Measurements from ENCODE around the gene ARHGAP10.

ARHGAP10 gene

DNA sequence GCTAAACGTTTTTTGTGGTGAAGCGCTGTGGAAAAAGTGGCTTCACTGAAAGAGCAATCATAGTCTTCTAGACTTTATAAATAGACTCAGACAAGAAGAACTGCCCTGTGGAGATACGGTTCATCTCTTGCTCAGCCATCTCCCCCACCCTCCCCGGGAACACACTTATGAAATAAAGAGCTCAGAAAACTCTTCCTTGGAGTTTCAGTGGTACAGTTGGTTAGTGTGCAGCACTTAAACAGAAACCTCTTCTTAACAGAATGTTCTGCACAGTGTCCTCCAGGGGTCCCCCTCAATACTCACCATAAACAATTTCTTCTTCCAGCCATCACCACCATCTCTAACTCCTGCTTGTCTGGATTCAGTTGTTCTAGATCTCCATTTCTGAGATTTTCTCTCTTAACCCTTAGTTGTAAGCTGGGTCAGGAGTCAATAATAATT lies 313.0 kb downstream of the ARHGAP10 start:
- TF ChIP-seq, protein P1, sequence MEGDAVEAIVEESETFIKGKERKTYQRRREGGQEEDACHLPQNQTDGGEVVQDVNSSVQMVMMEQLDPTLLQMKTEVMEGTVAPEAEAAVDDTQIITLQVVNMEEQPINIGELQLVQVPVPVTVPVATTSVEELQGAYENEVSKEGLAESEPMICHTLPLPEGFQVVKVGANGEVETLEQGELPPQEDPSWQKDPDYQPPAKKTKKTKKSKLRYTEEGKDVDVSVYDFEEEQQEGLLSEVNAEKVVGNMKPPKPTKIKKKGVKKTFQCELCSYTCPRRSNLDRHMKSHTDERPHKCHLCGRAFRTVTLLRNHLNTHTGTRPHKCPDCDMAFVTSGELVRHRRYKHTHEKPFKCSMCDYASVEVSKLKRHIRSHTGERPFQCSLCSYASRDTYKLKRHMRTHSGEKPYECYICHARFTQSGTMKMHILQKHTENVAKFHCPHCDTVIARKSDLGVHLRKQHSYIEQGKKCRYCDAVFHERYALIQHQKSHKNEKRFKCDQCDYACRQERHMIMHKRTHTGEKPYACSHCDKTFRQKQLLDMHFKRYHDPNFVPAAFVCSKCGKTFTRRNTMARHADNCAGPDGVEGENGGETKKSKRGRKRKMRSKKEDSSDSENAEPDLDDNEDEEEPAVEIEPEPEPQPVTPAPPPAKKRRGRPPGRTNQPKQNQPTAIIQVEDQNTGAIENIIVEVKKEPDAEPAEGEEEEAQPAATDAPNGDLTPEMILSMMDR (IDR thresholded peaks at IDR 0.05; ENCODE audit: control extremely low read depth, extremely low read depth, low read depth, missing control alignments) = peak; percentile 13
- DNase-seq (ENCODE audit: extremely low spot score) = peak; percentile 46
- CTCF ChIA-PET = interaction anchor here (0.7 to 3.2 kb wide), 10 partner anchors 8 to 114 kb away, joined by 3 to 15 read pairs (median 4); no protein-coding TSS in a partner anchor
- POLR2A ChIA-PET = interaction anchor here (1.0 kb wide), 1 partner anchor 12 kb away, joined by 3 read pairs; no protein-coding TSS in a partner anchor

DNA sequence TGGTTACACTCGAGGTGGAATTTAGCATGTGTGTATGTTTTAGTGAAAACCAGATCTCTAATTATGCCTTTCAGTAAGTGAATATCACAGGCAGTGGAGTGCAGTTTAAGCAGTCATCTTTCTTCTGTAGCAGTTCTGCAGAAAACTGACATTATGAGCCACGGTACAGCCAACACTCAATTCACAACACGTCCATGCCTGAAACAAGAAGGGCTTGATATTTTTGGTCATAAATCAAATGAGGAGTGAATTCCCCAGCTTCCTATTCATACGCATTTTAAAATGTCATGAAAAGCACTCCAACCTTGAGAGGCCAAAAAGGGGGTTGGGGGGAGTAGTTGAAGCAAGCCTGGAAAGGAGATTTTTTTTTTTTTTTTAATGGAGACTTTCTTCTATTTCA lies 316.7 kb downstream of the ARHGAP10 start:
- TF ChIP-seq, protein P1 (IDR thresholded peaks at IDR 0.05; ENCODE audit: control extremely low read depth, extremely low read depth, low read depth, missing control alignments) = no peak
- CTCF ChIA-PET = interaction anchor here (1.4 kb wide), 1 partner anchor 12 kb away, joined by 3 read pairs; no protein-coding TSS in a partner anchor
- no peak for DNase-seq (ENCODE audit: extremely low spot score)
- POLR2A ChIA-PET = no interaction called here

DNA sequence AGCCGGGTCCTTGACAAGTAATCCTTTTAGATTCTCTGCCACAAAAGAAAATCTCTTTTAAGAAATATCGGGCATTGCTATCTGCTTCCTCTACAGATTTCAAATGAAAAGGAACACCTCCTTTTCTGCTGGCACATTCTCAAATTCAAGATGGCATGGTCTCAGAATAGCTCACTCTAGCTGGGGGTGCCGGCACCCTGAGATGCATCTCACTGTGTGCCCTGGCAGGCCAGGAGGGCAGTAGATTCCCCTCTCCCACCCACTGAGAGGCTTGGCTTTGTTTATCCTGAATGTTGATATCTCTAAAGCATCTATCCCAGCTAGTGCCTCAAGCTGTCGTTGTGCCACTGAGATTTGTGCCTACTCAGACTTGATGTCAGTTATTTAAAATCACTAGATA lies 319.5 kb downstream of the ARHGAP10 start:
- ChIA-PET POLR2A (no interaction called here), CTCF (interaction anchor here (0.7 kb wide), 1 partner anchor 10 kb away, joined by 3 read pairs; no protein-coding TSS in a partner anchor)
- DNase-seq (ENCODE audit: extremely low spot score) = no peak
- TF ChIP-seq, protein P1 (IDR thresholded peaks at IDR 0.05; ENCODE audit: control extremely low read depth, extremely low read depth, low read depth, missing control alignments) = no peak

DNA sequence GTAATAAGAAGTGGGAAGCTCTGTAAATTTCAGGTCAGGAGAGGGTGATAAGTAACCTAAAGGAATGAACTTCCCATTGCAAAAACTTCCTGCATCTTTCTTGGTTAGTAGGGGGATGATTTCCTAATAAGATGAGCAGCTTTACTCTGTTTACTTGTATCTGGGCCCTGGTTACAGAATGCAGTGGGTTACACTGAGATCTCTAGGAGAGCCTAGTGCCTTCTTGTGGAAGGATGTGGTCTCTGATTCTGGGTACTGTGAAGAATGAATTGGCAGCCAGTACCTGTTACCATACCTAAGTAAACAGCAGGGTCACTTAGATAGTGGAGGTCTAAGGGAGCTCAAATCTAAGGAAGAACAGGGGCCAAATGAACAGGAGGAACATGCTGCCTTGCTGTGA lies 320.6 kb downstream of the ARHGAP10 start:
- CTCF ChIA-PET = interaction anchor here (1.2 to 1.6 kb wide), 2 partner anchors 8 to 15 kb away, joined by 3 to 4 read pairs; no protein-coding TSS in a partner anchor
- POLR2A ChIA-PET = no interaction called here
- DNase-seq (ENCODE audit: extremely low spot score) = no peak
- TF ChIP-seq, protein P1 (IDR thresholded peaks at IDR 0.05; ENCODE audit: control extremely low read depth, extremely low read depth, low read depth, missing control alignments) = no peak

DNA sequence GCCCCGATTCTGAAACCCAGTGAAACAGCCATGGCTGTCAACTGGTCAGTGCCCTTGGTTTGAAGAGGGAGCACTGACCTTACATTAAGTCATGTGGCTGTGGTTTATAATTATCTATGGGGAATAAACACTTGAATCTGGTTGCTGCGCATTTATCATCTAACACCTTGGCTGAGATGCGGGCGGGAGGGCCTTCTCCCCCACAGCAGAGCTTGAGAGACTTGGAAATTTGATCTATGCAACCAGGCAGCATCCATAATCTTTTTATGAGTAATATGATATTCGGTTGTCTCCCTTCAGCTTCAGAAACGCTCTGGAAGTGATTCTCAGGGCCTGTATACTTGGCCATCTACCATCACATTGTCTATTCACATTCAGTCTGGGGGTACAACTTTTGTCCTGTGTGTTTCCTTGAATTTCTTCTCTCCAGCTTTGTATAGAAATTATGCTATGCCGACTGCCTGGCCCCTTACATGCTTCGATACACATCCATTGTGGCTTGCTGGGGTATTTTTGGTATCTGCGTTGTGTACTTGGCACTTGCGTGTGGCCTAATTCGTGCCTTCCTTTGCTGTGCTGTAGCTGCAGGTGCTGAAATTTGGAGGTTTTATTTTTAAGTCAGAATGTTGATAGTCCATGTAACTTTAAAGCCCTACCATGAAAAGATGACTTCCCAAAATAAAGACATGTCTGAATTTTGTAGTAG lies 321.6 kb downstream of the ARHGAP10 start:
- POLR2A ChIA-PET = no interaction called here
- DNase-seq (ENCODE audit: extremely low spot score) = no peak
- CTCF ChIA-PET = interaction anchor here (1.2 to 4.2 kb wide), 4 partner anchors 9 to 32 kb away, joined by 3 to 21 read pairs (median 6); no protein-coding TSS in a partner anchor
- TF ChIP-seq, protein P1 (IDR thresholded peaks at IDR 0.05; ENCODE audit: control extremely low read depth, extremely low read depth, low read depth, missing control alignments) = no peak

DNA sequence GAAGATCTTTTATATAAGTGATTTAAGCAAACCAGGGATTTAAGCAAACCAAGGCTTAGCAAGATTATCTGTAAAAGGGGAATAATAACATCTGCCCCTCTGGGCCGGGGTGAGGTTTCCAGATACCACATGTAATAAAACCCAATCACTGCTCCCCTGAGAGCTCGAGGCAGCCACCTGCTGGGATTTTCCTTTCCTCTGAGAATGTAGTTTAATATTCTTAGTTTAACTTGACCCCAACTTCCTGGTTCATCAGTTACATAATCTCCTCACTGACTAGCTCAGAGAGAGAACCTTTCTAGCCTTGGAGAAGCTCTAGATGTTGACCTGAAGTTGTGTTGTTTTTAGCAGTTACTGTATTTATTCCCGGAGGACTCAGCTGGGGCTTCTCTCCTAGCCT lies 322.4 kb downstream of the ARHGAP10 start:
- TF ChIP-seq, protein P1 (IDR thresholded peaks at IDR 0.05; ENCODE audit: control extremely low read depth, extremely low read depth, low read depth, missing control alignments) = no peak
- DNase-seq (ENCODE audit: extremely low spot score) = no peak
- ChIA-PET CTCF (interaction anchor here (1.0 to 4.2 kb wide), 6 partner anchors 9 to 35 kb away, joined by 3 to 21 read pairs (median 6); no protein-coding TSS in a partner anchor), POLR2A (no interaction called here)

All from GM10248 (cell line).